GM21529 (cell line): ENCODE measurements around the gene CCNA2.

ENCODE experiments used
- ATAC-seq: cut with Tn5 transposase; IDR thresholded peaks from one replicate; pipeline ENCODE4 v1.9.1; 2021; ENCODE audit not compliant: unreplicated experiment

Gene CCNA2

GRCh38 chr4:121806411-121806810, 17.3 kb downstream of the CCNA2 start:
- ATAC-seq, result no peak

DNA sequence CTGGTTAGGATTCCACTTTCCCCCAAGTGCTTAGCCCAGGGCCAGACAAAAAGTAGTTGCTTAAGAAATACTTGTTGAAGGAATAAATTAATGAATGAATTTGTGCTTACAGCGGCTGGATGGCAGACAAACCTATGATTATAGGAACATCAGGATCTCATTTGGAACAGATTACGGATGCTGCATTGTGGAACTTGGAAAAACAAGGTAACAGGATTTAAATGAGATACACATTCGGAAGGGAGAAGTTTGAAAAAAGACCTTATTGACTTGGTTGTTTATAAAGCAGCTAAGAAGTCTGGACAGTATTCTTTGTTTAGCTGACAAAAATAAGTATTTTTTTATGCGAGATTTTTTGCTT, 22.0 kb downstream of the CCNA2 start:
- ATAC-seq, result no peak

DNA sequence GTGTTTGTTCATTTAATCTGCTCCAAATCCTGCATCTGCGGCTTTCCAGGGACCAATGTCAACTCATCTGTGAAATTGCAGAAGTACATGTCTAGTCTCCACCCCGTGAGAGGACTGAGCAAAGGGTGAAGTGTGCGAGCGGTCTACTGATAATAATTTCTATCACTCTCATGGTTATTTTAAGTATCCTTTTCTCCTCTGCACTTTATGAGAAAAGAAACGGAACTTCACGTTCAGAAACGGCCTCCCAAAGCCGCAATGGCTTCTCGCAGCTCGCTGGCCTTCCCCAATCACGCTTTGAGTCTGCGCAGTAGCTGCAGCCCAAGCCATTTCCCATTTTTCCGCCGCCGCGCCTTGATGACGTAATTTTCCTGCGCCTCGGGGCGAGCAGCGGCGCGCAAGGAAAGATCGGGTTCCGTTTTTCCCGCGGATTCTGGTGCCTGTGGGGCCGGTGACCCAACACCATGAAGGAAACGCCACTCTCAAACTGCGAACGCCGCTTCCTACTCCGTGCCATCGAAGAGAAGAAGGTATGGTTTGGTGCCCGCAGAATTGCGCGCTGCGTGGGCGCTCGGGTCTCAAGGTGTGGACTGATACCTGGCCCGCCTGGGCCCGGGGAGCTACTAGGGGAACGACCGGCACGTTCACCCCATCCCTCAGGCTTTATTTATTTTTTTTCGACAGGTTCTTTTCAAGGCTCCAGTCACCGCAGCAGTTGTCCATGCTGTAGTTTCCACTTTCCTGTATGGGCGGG, 22.5 kb downstream of the CCNA2 start, which contains the start of gene EXOSC9:
Gene EXOSC9 (plus strand): TSS at position 363 of the 754 bp plus-strand sequence. CDS start 102 bp downstream, at position 465.
- ATAC-seq, result peak; percentile 80

DNA sequence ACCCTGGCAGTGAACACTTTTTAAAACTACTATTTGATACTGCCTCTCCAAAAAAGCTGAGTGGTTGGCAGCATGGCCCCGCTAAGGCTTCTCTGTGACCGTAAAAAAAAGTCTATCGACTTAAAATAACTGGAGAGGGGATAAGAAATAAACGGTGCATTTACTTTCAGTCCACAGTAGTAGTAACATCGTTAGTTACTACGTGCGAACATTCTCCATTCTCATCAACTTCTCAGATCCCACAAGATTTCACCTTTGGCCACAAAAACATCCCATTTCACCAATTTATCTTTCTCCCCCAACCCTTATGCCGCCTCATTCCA, 23.1 kb downstream of the CCNA2 start:
- peak; percentile 20 for ATAC-seq

GRCh38 chr4:121799867-121800501, 23.7 kb downstream of the CCNA2 start:
- no peak for ATAC-seq

DNA sequence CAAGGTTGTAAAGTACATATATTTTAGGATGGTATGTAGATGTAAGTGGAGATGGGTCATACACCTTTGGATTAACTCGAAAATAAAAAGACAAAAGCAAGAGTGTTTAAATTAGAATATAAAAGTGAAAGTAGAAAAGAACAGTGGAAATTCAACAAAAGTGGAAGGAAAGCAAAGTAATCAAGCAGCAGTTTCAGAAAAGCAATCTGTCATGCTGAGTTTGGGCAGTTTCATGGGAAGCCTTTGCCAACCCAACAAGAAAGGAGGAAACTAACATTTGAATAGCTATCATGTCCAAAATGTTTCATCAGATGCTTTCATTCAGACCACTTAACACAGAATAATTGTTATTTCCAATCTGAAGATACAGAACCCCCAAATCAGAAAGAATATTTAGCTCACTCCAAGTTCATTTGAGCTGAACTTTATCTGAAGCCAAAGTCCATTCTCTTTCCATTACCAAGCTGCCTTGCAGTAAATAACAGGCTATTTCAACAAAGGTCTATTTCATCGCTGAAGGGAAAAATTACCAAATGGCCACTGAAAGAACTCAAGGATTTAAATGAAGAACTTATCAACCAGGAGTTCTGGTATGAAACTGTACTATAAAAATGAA, 24.4 kb downstream of the CCNA2 start:
- no peak for ATAC-seq

DNA sequence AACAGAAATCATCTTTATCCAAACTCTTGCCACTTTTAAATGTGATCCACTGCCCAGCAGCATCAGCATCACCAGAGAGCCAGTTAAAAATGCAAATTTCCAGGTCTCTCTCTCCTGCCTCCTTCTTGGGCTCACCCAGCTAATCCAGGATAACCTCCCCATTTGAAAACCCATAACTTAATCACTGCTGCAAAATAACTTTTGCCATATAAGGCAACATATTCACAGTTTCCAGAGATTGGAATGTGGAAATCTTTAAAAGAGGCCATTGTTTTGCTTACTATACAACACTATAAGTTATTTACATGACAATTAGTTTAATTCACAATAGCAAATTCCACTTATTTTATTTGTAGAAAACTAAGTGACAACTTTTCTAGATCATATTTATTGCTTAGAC, 27.4 kb downstream of the CCNA2 start:
- no peak for ATAC-seq

DNA sequence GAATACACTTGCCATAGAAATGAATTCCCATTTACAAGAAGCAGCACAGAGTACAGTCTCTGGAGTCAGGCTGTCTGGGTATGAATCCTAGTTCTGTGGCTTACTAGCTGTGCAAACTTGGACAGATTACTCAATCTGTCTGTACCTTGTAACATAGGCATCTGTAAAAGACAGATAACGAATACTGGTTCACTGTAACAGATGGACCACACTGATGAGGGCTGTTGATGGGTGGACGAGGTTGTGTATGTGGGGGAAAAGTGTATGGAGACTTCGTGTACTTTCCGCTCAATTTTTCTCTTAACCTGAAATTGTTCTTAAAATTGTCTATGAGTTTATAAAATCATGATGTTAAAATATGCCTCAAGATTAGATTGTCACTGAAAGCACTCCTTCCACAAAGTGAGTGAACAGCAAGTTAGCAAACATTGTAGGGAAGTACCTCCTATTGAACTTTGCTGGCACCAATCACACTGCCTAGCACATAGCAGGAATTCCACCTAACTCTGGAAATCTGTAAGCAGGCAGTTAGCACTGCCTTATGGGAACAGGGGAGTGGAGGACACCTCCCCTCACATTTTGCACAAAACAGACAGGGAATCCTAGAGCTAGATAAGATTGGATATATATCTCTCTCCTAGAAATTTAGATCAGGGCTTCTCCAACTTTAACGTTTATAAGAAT, 29.0 kb downstream of the CCNA2 start:
- no peak for ATAC-seq

- ATAC-seq, result no peak
Observed at GRCh38 chr4:121792966-121793365, 30.7 kb downstream of the CCNA2 start.

DNA sequence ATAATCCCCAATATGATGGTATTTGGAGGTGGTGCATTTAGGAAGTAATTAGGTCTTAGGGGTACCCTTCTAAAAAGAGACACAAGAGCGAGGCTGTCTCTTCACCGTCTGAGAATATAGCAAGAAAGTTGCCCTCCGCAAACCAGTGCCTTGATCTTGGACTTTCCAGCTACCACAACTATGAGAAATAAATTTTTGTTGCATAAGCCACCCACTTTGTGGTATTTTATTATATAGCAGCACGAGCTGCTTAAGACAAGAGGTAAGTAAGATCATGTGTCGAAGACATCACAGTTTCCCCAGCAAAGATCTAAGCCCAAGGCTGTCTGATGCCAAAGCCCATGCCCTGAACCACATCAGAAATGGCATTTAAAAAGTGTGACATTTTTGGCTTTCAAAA, 32.2 kb downstream of the CCNA2 start:
- ATAC-seq, result no peak

DNA sequence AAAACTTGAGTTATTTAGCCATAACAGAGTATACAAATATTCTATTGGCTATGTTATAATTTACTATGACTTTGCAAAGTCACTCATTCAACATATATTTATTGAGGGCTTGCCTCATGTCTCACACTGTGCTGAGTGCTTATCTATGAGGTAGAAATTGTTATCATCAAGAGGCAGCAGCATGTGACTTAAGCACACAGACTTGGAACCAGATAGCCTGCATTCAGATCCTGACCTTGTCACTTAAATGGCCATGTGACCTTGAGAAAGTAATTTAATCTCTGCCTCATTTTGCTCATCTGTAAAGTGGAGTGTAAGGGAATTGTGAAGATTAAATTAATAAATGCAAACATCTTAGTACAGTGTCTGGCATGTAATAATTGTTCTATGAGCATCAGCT, 32.7 kb downstream of the CCNA2 start:
- no peak for ATAC-seq

DNA sequence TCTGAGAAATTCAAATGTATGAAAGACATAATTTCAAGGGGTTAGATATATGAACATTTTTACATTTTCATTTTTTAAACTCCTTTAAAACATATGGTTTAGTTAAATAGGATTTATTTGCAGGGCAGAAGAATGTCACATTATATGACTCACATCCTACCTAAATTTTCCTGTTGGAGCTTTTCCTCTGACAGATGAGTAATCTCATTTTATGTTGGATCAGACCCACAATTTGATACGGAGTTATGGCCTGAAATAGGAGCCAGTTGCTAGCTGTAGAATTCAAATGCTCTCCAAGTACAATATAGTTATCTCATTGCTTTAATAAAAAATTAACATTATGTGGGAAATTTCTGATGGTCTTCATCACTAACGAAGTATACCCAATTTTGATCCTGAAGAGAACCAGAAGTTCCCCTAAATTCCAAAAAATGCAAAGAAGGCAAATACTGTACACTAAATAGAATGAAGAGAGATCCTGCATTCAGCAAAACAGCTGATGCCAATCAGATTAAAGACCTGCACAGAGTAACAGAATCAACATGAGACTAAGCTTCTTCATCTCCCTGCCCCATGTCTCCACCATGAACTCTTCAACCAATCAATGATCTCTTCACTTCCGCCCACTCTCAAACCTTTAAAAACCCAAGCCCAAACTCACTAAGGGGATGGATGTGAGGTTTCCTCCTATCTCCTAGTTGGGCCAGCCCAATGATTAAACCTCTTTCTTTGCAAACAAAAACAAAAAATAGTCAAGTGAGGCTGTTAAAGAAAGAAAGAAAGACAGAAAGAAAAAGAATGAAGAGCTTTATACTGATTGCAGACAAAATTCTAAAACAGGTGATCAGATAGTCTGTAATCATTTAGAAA, 33.5 kb downstream of the CCNA2 start:
- no peak for ATAC-seq

DNA sequence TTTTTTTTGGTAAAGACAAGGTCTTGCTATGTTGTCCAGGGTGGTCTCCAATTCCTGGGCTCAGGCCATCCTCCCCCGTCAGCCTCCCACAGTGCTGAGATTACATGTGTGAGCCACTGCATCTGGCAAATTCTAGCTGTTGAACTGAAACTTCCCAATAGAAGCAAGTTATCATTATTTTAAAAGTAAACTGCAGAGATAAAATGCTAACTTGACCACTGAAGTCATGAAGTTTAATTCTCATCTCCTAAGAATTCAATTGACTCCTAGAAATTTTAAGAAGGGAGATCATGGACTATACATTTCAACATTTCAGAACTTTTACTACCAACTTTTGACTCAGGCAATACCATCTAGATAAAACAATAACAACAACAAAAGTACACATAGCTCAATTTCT, 34.2 kb downstream of the CCNA2 start:
- ATAC-seq, result no peak

- ATAC-seq, result peak; percentile 98
Observed at GRCh38 chr4:121788896-121789295, 34.8 kb downstream of the CCNA2 start.

GRCh38 chr4:121786221-121786620, 37.5 kb downstream of the CCNA2 start:
- no peak for ATAC-seq

GRCh38 chr4:121785479-121785878, 38.2 kb downstream of the CCNA2 start:
- ATAC-seq, result no peak

DNA sequence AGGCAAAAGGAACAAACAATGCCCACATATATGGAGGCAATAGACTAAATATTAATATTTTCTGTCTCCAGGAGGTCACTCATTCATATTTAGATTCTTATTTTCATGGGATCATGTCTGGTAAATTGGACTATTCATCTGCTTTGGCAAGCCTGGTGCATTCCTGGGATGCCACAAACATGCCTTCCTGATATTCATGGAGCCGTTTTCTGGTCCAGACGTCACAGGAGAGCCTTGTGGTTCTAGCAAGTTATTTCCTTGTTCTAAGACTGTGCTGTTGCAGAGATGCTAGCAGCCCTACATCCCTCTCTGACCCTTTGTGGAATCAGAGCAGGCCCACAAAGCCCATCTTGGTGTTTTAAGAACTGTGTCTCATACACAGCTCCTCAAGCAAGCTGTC, 38.7 kb downstream of the CCNA2 start:
- no peak for ATAC-seq

- no peak for ATAC-seq
Observed at GRCh38 chr4:121784401-121784800, 39.3 kb downstream of the CCNA2 start.

- ATAC-seq, result no peak
Observed at GRCh38 chr4:121783210-121783609, 40.5 kb downstream of the CCNA2 start.

DNA sequence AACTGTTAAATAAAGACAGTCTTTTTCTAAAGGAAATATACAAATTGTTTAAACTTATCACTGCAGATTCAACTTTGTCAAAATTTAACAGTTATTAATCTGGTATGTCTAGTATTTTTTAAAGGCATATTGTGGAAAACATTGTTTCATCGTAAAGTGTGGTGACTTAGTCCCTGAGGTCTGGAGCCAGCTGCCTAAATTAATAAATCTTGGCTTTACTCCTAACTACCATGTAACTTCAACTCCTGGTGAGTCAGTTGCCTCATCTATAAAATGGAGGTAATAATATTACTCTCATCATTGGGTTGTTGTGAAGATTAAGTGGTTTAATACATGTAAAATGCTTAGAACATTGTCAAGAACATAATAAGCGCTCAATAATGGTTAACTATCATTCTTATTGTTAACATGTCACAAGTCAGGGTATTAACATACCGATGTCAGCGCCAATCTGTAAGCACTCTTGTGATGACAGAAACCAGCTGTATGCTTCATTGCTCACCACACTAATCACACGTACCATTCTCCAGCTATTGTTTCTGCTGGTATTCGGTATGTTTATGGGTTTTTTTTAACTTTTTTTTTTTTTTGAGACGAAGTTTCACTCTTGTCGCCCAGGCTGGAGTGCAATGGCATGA, 44.6 kb downstream of the CCNA2 start:
- ATAC-seq, result no peak
